ENCODE results near the gene TRPM3.

DNA sequence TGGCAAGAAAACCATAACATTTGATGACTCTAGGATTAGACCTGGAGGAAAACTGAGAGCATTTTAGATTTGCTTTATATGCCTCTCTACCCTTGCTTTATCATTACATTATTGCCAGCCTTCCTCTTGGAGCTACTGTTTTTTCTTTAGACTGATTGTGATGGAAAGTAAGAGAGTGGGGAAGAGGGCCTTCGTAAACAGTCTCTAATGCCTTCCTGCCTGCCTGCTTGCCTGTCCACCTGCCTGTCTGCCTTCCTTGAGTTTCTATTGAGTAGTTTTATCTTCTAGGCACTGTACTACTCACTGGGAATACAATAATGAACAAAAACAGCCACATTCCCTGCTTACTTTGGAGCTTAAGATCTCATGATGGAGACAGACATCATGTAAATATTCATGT lies 189.3 kb downstream of the TRPM3 start:
- TF ChIP-seq EZH2 (IDR thresholded peaks at IDR 0.05; ENCODE audit: borderline replicate concordance, insufficient read depth, low read depth, low read length, poor library complexity, severe bottlenecking) = no peak
- TF ChIP-seq, protein P1, sequence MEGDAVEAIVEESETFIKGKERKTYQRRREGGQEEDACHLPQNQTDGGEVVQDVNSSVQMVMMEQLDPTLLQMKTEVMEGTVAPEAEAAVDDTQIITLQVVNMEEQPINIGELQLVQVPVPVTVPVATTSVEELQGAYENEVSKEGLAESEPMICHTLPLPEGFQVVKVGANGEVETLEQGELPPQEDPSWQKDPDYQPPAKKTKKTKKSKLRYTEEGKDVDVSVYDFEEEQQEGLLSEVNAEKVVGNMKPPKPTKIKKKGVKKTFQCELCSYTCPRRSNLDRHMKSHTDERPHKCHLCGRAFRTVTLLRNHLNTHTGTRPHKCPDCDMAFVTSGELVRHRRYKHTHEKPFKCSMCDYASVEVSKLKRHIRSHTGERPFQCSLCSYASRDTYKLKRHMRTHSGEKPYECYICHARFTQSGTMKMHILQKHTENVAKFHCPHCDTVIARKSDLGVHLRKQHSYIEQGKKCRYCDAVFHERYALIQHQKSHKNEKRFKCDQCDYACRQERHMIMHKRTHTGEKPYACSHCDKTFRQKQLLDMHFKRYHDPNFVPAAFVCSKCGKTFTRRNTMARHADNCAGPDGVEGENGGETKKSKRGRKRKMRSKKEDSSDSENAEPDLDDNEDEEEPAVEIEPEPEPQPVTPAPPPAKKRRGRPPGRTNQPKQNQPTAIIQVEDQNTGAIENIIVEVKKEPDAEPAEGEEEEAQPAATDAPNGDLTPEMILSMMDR (IDR thresholded peaks at IDR 0.05) = no peak
